Activated CD4-positive, alpha-beta T cell treated with anti-CD3 and anti-CD28 coated beads for 1 hour (primary cell): ENCODE results near the gene GLA.

Source experiments
- DNase-seq: peaks from one replicate; pipeline ENCODE4 v3.0.0-alpha.2; 2020

GLA gene

GRCh38 chrX:101348452-101349192 is 59.1 kb downstream of the GLA start, which contains the start of gene TIMM8A:
TIMM8A (minus strand) TSS chrX:101348742; CDS start chrX:101348664, 78 bp downstream.
- peak; percentile 51 for DNase-seq

GRCh38 chrX:101347859-101348451 is 59.8 kb downstream of the GLA start:
- DNase-seq = no peak
